ENCODE measurements around the gene CLEC12A. TPM values are rescaled to one million over a fixed set of nuclear protein-coding genes. Genes with fewer than 3 reads are reported as not detected.

The CLEC12A gene
- total RNA-seq, 1 donor from 2014 or later = not detected

DNA sequence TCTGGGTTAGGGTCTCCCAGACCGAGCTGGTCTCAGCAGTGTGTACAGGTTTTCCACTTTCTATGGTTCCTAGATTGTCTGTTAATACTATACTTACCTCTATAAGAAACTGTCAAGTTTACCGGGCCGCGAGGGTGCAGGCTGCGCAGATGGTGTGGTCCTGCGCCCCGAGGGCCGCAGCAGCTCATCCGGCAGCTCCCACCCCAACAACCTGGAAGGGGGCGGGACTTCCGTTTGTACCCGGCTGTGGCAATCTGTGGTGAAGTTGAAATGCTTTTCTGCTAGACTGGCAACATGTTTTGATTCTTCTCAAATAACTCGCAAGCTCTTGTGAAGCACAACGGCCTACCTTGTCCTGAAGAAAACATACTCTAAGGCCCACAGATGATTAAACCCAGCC, 59.2 kb downstream of the CLEC12A start, which contains the start of gene CLEC9A:
Gene CLEC9A (plus strand): TSS at position 237 of the 400 bp plus-strand sequence. CDS start 22,006 bp downstream, outside the sequence.
- TF ChIP-seq, protein P1, sequence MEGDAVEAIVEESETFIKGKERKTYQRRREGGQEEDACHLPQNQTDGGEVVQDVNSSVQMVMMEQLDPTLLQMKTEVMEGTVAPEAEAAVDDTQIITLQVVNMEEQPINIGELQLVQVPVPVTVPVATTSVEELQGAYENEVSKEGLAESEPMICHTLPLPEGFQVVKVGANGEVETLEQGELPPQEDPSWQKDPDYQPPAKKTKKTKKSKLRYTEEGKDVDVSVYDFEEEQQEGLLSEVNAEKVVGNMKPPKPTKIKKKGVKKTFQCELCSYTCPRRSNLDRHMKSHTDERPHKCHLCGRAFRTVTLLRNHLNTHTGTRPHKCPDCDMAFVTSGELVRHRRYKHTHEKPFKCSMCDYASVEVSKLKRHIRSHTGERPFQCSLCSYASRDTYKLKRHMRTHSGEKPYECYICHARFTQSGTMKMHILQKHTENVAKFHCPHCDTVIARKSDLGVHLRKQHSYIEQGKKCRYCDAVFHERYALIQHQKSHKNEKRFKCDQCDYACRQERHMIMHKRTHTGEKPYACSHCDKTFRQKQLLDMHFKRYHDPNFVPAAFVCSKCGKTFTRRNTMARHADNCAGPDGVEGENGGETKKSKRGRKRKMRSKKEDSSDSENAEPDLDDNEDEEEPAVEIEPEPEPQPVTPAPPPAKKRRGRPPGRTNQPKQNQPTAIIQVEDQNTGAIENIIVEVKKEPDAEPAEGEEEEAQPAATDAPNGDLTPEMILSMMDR (IDR thresholded peaks at IDR 0.05; ENCODE audit: insufficient read depth, low read length, severe bottlenecking) = no peak
- FAIRE-seq = no peak
- H3K4me3 ChIP-seq (ENCODE audit: low read depth, low read length) = no peak within 1 kb of the TSS
- no peaks in the 10 kb centered on the region for H3K27me3 ChIP-seq (ENCODE audit: control insufficient read depth, insufficient read depth, low read length)
- DNase-seq (ENCODE audit: low read depth) = no peak
- no peaks in the 10 kb centered on the region for H3K36me3 ChIP-seq (ENCODE audit: control insufficient read depth, insufficient read depth, low read length)

DNA sequence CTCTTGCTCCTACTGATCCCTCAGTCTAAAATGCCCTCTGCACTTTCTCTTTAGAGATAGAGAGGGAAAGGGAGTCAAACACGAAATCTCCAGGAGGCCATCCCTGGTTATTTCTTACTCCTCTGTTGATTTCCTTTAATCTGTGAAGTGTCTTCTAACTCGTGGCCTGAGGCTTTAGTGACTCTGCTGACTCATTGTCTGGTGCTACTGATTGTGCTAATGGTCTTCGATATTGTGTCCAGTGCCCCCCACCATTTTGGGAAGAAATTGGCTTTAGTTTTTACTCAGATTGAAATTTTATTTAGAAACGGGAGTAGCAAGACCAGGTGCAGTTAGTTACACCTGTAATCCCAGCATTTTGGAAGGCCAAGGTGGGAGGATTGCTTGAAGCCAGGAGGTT, 60.1 kb downstream of the CLEC12A start:
- TF ChIP-seq, protein P1 (IDR thresholded peaks at IDR 0.05; ENCODE audit: insufficient read depth, low read length, severe bottlenecking) = no peak
- no peaks in the 10 kb centered on the region for H3K36me3 ChIP-seq (ENCODE audit: control insufficient read depth, insufficient read depth, low read length)
- no peak for DNase-seq (ENCODE audit: low read depth)
- no peak overlapping the region for H3K4me3 ChIP-seq (ENCODE audit: low read depth, low read length)
- no peak for FAIRE-seq
- no peaks in the 10 kb centered on the region for H3K27me3 ChIP-seq (ENCODE audit: control insufficient read depth, insufficient read depth, low read length)

DNA sequence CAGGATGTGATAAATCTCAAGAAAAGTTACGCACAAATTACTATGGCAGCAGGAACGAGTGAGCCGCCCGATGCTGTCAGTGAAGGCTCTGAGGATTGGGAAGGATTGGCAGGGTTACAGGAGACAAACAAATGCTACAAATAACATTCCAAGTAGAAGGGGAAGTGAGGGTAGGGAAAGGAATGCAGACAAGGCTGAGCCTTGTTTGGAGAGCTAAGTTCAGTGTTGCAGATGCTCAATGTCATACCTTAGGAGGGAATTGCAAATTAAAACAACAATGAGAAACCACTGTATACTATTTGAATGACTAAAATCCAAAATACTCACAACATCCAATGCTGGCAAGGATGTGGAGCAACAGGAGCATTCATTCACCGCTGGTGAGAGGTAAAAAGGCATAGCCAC, 60.6 kb downstream of the CLEC12A start:
- peak; percentile 81 for DNase-seq (ENCODE audit: low read depth)
- Histone ChIP-seq H3K36me3 (ENCODE audit: control insufficient read depth, insufficient read depth, low read length) (no peaks in the 10 kb centered on the region), H3K27me3 (ENCODE audit: control insufficient read depth, insufficient read depth, low read length) (no peaks in the 10 kb centered on the region), H3K4me3 (ENCODE audit: low read depth, low read length) (no peak overlapping the region)
- TF ChIP-seq, protein P1 (IDR thresholded peaks at IDR 0.05; ENCODE audit: insufficient read depth, low read length, severe bottlenecking) = no peak
- no peak for FAIRE-seq

DNA sequence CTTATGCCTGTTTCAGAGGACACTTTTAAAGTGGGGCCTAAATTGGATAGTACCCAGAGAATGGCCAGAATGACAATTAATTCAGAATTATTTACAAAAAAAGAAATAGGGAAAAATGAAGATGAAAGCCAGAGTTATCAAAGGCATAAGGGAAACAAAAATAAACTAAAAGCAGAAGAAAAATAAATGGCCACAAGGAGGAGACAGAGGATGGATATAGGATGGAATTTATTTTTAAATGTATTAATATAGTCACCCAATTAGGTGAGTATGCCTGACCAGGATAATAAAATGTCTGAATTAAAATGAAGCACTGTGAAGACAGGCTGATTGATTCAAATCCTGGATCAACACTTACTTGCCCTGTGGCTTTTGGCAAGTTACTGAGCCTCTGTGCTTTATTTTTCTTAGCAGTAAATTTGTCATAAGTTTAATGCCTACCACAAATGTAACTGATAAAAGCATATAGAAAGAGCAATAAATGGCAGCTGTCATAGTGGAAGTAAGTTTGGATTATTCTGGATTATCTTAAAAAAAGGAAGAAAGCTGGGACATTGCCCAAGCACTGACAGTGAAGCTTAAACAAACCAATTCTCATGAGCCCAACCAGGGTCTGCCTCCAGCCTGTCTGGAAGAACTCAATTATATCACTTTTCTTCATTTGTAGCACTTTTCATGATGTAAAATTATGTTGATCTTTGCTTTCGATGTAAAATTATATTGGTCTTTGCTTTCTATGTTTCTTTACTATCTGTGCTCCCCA, 62.8 kb downstream of the CLEC12A start:
- Histone ChIP-seq H3K4me3 (ENCODE audit: low read depth, low read length) (no peak overlapping the region), H3K27me3 (ENCODE audit: control insufficient read depth, insufficient read depth, low read length) (peaks cover 2% of the 10 kb centered on the region), H3K36me3 (ENCODE audit: control insufficient read depth, insufficient read depth, low read length) (no peaks in the 10 kb centered on the region)
- TF ChIP-seq, protein P1 (IDR thresholded peaks at IDR 0.05; ENCODE audit: insufficient read depth, low read length, severe bottlenecking) = peak; percentile 31
- FAIRE-seq = no peak
- DNase-seq (ENCODE audit: low read depth) = peak; percentile 27

Other genes with a start within 250 kb of the CLEC12A start
- gene CLECL1, start 238.3 kb upstream of the CLEC12A start, total RNA-seq = not detected in 2 replicates
- gene CD69, start 210.5 kb upstream of the CLEC12A start, total RNA-seq = not detected in 2 replicates
- 0.13 TPM in 1 of 2 replicates, not detected in the other for gene KLRF1, start 143.9 kb upstream of the CLEC12A start, total RNA-seq
- 0.77 and 3.9 TPM in 2 replicates for gene CLEC2B, start 102.1 kb upstream of the CLEC12A start, total RNA-seq
- gene KLRF2, start 89.9 kb upstream of the CLEC12A start, total RNA-seq = not detected in 2 replicates
- not detected in 2 replicates for gene CLEC2A, start 39.0 kb upstream of the CLEC12A start, total RNA-seq
- gene CLEC1B, start 27.7 kb downstream of the CLEC12A start, total RNA-seq = not detected in 2 replicates
- not detected in 2 replicates for gene CLEC12B, start 39.2 kb downstream of the CLEC12A start, total RNA-seq
- gene CLEC9A, start 59.3 kb downstream of the CLEC12A start, total RNA-seq = not detected in 2 replicates
- not detected in 2 replicates for gene CLEC1A, start 127.6 kb downstream of the CLEC12A start, total RNA-seq
- not detected in 2 replicates for gene CLEC7A, start 158.8 kb downstream of the CLEC12A start, total RNA-seq
- gene OLR1, start 200.7 kb downstream of the CLEC12A start, total RNA-seq = 0.38 TPM in 1 of 2 replicates, not detected in the other
- gene TMEM52B, start 207.6 kb downstream of the CLEC12A start, total RNA-seq = not detected in 2 replicates
- gene GABARAPL1, start 241.5 kb downstream of the CLEC12A start, total RNA-seq = 21.3 and 32.9 TPM in 2 replicates

All from bronchial epithelial cell (primary cell).